ENCODE data around the gene COLEC11. TPM values are rescaled to one million over a fixed set of nuclear protein-coding genes. Genes with fewer than 3 reads are reported as not detected.

Gene COLEC11
- total and polyA plus RNA-seq, 2 of the 13 experiments (the other 11 are each of a cell fraction or from before 2014, with no cell fraction given): 1.5 to 3.0 TPM

DNA sequence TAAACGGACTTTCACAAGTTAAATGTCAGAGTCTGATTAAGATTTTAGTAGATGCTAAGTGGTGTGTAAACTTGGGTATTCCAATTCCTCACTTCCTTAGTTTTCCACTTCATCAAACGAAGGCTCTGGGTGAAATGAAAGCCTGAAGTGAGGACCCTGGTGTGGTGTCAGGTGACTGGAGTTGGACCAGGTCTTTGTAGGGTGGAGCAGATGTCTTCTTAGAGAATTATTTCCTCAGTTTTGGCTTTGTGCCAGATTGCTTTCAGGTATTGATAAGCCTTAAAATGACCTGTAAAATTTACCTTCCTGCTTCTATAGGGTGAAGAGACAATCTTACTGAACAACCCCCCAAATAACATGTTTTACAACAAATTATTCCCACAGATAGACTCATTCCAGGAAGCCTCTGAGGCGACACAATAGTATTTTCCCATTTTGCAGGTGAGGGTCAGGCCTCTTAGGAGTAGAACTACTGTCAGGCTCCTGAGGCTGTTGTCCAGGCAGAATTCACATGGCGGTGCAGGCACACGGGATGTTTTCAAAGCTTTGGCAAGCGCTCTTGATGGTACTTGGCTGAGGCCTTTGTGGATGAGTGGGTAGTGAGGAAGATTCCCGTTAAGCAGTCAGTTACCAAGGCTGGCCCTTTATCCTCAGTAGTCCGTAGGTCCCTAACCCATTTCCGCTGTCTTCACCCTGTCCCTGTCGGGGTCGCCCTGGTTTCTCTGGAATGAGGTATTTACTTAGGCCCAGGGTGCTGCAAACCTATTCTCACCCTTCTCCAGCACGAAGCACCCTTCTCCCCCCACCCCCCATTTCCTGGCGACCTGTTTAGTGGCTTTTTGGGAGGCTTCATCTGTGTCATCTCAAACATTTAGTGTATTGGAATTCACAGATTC, 13.3 kb upstream of the COLEC11 start (continued):
- TF ChIP-seq EP300 (IDR thresholded peaks at IDR 0.05; ENCODE audit: low read depth in 2 of 2, low read length in 2 of 2): peak in 1 of 2 experiments; percentile 11; a peak in 1 of 4 replicates
- no peak for TF ChIP-seq EP300 (CRISPR knock-in tag; IDR thresholded peaks at IDR 0.05; ENCODE audit: borderline replicate concordance)
- TF ChIP-seq LCORL (IDR thresholded peaks at IDR 0.05): peak; percentile 96
- no peak for TF ChIP-seq LCORL (CRISPR knock-in tag; IDR thresholded peaks at IDR 0.05)
- no peak for TF ChIP-seq AKAP8 (CRISPR knock-in tag; IDR thresholded peaks at IDR 0.05)
- no peak for TF ChIP-seq ZSCAN22 (CRISPR knock-in tag; IDR thresholded peaks at IDR 0.05)
- TF ChIP-seq, protein P1, sequence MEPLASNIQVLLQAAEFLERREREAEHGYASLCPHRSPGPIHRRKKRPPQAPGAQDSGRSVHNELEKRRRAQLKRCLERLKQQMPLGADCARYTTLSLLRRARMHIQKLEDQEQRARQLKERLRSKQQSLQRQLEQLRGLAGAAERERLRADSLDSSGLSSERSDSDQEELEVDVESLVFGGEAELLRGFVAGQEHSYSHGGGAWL (CRISPR knock-in tag; IDR thresholded peaks at IDR 0.05): no peak
- TF ChIP-seq MAF1 (CRISPR knock-in tag; IDR thresholded peaks at IDR 0.05; ENCODE audit: borderline replicate concordance): no peak
- no peak for TF ChIP-seq EZH2 (conservative IDR thresholded peaks at IDR 0.05; ENCODE audit: low read depth, low read length)
- TF ChIP-seq TBP (CRISPR knock-in tag; IDR thresholded peaks at IDR 0.05): no peak
- no peak for TF ChIP-seq ZNF101 (CRISPR knock-in tag; IDR thresholded peaks at IDR 0.05; ENCODE audit: borderline replicate concordance, low read depth)
- no peak for TF ChIP-seq SAFB2 (CRISPR knock-in tag; IDR thresholded peaks at IDR 0.05; ENCODE audit: borderline replicate concordance, low read depth)
- TF ChIP-seq ZNF589 (CRISPR knock-in tag; conservative IDR thresholded peaks at IDR 0.05): 0 out of 2 replicates have a peak, but pooled peaks have one; percentile 27
- TF ChIP-seq, protein P2, sequence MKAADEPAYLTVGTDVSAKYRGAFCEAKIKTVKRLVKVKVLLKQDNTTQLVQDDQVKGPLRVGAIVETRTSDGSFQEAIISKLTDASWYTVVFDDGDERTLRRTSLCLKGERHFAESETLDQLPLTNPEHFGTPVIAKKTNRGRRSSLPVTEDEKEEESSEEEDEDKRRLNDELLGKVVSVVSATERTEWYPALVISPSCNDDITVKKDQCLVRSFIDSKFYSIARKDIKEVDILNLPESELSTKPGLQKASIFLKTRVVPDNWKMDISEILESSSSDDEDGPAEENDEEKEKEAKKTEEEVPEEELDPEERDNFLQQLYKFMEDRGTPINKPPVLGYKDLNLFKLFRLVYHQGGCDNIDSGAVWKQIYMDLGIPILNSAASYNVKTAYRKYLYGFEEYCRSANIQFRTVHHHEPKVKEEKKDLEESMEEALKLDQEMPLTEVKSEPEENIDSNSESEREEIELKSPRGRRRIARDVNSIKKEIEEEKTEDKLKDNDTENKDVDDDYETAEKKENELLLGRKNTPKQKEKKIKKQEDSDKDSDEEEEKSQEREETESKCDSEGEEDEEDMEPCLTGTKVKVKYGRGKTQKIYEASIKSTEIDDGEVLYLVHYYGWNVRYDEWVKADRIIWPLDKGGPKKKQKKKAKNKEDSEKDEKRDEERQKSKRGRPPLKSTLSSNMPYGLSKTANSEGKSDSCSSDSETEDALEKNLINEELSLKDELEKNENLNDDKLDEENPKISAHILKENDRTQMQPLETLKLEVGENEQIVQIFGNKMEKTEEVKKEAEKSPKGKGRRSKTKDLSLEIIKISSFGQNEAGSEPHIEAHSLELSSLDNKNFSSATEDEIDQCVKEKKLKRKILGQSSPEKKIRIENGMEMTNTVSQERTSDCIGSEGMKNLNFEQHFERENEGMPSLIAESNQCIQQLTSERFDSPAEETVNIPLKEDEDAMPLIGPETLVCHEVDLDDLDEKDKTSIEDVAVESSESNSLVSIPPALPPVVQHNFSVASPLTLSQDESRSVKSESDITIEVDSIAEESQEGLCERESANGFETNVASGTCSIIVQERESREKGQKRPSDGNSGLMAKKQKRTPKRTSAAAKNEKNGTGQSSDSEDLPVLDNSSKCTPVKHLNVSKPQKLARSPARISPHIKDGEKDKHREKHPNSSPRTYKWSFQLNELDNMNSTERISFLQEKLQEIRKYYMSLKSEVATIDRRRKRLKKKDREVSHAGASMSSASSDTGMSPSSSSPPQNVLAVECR (CRISPR knock-in tag; IDR thresholded peaks at IDR 0.05; ENCODE audit: borderline replicate concordance): no peak
- no peak for TF ChIP-seq ZNF577 (CRISPR knock-in tag; IDR thresholded peaks at IDR 0.05; ENCODE audit: borderline replicate concordance, low read depth)
- no peak for TF ChIP-seq CCDC6 (CRISPR knock-in tag; IDR thresholded peaks at IDR 0.05)
- no peak for TF ChIP-seq ZNF501 (CRISPR knock-in tag; IDR thresholded peaks at IDR 0.05)
- no peak for TF ChIP-seq SPEN (CRISPR knock-in tag; IDR thresholded peaks at IDR 0.05; ENCODE audit: low read depth)
- TF ChIP-seq, protein P3, sequence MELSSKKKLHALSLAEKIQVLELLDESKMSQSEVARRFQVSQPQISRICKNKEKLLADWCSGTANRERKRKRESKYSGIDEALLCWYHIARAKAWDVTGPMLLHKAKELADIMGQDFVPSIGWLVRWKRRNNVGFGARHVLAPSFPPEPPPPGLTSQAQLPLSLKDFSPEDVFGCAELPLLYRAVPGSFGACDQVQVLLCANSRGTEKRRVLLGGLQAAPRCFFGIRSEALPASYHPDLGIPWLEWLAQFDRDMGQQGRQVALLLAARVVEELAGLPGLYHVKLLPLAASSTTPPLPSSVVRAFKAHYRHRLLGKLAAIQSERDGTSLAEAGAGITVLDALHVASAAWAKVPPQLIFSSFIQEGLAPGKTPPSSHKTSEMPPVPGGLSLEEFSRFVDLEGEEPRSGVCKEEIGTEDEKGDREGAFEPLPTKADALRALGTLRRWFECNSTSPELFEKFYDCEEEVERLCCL (CRISPR knock-in tag; IDR thresholded peaks at IDR 0.05; ENCODE audit: borderline replicate concordance): no peak
- no peak for TF ChIP-seq NONO (IDR thresholded peaks at IDR 0.05)
- TF ChIP-seq NONO (CRISPR knock-in tag; conservative IDR thresholded peaks at IDR 0.05): 0 out of 2 replicates have a peak, but pooled peaks have one; percentile 42
- no peak for TF ChIP-seq CBX5 (CRISPR knock-in tag; IDR thresholded peaks at IDR 0.05; ENCODE audit: borderline replicate concordance)
- no peak for TF ChIP-seq TEAD3 (CRISPR knock-in tag; optimal IDR thresholded peaks at IDR 0.05; ENCODE audit: borderline replicate concordance)
- TF ChIP-seq DMAP1 (CRISPR knock-in tag; IDR thresholded peaks at IDR 0.05): no peak
- TF ChIP-seq KDM2A (CRISPR knock-in tag; IDR thresholded peaks at IDR 0.05; ENCODE audit: borderline replicate concordance, low read depth): peak; percentile 42; the same call in 1 of the 2 replicates
- TF ChIP-seq POLR2AphosphoS5 (IDR thresholded peaks at IDR 0.05; ENCODE audit: low read depth, low read length): peak; percentile 33
